Glomerular visceral epithelial cell (primary cell): Measurements from ENCODE around the gene PIAS1.
"Not testable (repeated sequence)": the region's sequence is repeated elsewhere in the genome, so short reads cannot be mapped to it uniquely, and the experiment has no call there.

ENCODE experiments used
- DNase-seq: peaks from one replicate; pipeline ENCODE4 v3.0.0-alpha.2; 2016; ENCODE audit errors: extremely low spot score

The PIAS1 gene

GRCh38 chr15:68114840-68115239 lies 60.7 kb downstream of the PIAS1 start:
- DNase-seq = no peak

- no peak for DNase-seq
These were observed 70.6 kb downstream of the PIAS1 start for GRCh38 chr15:68124700-68125099.

- no peak for DNase-seq
These were observed 72.3 kb downstream of the PIAS1 start for GRCh38 chr15:68126396-68126795.

DNA sequence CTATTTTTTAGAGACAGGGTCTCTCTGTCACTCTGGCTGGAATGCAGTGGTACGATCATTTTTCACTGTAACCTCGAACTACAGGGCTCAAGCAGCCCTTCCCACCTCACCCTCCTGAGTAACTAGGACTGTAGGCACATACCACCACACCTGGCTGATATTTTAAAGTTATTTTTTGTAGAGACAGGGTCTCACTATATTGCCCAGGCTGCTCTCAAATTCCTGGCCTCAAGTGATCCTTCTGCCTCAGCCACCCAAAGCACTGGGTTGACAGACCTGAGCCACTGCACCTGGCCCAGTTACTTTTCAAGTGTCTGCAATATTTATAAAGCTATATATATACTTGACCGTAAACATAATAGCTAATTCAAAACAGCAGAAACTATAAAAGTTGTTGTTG lies 75.0 kb downstream of the PIAS1 start:
- DNase-seq = no peak

DNA sequence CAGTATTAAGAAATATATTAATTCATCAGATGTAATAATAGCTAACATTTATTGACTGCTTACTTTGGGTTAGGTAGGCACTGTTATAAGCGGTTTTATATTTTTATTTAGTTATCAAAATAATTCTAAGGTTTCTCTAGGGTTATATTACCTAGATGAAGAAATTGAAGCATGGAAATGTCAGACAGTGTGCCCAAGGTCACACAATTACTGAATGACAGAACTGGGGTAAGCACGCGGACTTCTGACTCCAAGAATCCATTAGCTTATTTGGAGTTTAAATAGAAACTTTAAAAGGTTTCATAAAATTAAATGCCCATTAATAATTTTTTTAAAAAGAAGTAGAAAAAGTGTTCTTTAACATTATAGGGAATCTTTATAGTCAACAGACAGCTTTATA lies 76.7 kb downstream of the PIAS1 start:
- DNase-seq = no peak

DNA sequence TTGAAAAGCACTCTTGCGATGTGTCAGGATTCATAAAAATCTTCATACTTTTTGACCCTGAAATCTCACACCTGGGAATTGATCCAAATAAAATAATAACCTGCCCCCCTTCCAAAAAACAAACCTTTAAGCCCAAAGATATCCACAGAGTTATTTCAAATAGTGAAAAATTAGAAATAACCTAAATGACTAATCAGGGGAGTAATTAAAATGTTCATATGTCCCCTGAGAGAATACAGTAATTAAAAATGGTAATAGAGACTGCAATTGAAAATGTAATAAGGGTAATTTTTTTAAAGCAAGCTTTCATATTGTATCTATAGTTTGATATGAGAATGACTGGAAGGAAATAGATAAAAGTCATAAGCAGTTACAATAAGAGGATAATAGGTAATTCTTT lies 83.0 kb downstream of the PIAS1 start:
- DNase-seq = no peak

DNA sequence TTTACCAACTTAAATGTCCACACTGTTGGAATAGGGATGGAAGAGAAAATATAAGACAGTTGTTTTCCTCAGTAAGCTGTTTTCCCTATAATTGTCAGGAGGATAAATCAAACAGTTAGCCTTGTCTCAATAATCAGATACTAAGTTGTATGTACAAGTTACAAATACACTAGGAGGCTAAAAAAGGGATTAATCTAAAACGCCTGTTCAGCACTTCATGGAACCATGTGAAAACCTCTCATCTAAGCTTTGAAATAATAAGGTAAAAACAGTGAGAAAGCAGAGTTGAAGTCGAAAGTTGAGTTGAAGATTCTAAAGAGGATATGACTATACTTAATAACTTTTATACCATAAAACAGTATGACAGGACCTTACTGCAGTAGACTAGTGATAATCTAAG lies 89.0 kb downstream of the PIAS1 start:
- no peak for DNase-seq

- DNase-seq = no peak
These were observed 89.7 kb downstream of the PIAS1 start for GRCh38 chr15:68143785-68144184.

GRCh38 chr15:68145706-68146105 lies 91.6 kb downstream of the PIAS1 start:
- DNase-seq = no peak

- no peak for DNase-seq
These were observed 93.9 kb downstream of the PIAS1 start for GRCh38 chr15:68148039-68148438.

- DNase-seq = peak; percentile 19
These were observed 94.9 kb downstream of the PIAS1 start for GRCh38 chr15:68149059-68149458.

- DNase-seq = no peak
These were observed 96.1 kb downstream of the PIAS1 start for GRCh38 chr15:68150187-68150586.

DNA sequence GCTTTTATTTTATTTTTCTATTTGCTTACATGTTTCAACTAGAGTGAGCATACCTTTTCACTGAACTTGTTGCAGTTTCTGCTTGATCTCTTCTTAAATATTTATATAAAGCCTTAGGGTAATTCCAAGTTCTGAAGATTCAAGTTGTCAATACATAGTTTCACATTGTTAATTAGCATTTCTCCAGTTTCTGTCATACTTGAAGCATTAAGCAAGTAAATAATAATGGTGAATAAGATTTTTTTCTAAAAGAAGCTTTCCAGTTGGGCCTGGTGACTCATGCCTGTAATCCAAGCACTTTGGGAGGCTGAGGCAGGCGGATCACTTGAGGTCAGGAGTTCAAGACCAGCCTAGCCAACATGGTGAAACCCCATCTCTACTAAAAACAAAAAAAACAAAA lies 97.2 kb downstream of the PIAS1 start:
- no peak for DNase-seq

DNA sequence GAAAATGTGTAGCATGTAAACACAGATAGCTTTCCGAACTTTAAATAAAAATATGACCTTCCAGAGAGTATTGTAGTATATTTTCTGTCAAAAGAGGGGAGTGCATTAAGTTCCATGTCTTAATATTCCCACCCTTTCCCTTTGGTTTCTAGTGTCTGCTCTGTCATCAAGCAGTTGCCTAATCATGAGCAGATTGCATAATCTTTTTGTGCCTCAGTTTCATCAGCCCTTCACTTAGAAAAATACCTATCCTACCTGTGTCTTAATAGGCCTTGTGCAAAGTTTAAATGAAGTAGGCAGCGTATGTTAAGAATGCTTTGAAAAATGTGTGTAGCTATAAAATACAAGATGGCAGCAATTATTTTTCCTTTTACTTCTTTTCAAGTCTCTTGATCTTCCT lies 98.2 kb downstream of the PIAS1 start:
- no peak for DNase-seq

DNA sequence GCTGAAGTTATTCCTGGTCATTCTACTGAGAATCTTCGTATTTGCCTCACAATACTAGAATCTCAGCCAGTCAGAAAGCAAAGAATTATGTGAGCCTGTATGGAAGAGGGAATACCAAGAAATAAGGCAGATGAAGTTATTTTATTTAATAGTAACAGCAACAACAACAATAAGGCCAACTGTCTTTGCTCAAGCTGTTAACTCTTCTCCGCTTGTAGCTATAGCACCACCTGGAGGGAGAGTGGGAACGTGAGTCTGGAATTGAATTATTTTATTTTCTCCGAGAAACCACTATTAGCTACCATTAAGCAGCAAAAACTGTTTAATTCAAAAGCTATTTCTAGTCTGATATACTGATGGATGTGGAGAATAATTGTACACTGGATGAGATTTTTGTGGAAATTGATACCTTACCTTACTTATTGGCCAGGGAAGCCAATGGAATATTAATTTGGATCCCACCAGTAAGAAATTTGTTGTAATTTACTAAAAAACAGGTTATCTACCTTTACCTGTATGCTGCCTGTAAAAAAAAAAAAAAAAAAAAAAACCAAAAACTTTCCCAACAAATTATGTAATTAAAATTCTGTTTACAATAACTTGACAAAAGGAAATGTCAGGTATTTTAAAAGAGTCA lies 100.9 kb downstream of the PIAS1 start:
- DNase-seq = peak; percentile 52

GRCh38 chr15:68157074-68157473 lies 103.0 kb downstream of the PIAS1 start:
- DNase-seq = no peak

GRCh38 chr15:68158046-68158628 lies 104.0 kb downstream of the PIAS1 start:
- no peak for DNase-seq

DNA sequence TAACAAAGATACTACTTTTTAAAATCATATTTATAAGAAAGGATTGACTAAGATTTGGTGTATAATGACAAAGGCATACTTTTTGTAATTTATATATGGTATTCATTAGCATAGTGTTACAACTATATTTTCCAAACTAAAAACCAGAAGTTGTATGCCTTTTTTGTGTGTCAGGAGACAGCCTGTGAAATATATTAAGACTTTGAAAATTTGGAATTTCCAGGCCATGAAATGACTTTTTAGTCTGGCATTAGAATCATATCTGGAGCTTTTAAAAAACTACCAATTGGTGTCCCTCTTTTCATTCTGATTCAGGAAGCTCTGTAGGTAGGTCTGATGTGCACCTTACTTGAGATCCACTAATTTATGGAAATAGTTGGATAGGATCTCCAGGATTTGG lies 109.1 kb downstream of the PIAS1 start:
- DNase-seq = no peak

GRCh38 chr15:68166847-68167246 lies 112.7 kb downstream of the PIAS1 start:
- DNase-seq = no peak

- DNase-seq = not testable (repeated sequence)
These were observed 117.9 kb downstream of the PIAS1 start for GRCh38 chr15:68172037-68172436.

GRCh38 chr15:68173119-68173518 lies 119.0 kb downstream of the PIAS1 start:
- no peak for DNase-seq

DNA sequence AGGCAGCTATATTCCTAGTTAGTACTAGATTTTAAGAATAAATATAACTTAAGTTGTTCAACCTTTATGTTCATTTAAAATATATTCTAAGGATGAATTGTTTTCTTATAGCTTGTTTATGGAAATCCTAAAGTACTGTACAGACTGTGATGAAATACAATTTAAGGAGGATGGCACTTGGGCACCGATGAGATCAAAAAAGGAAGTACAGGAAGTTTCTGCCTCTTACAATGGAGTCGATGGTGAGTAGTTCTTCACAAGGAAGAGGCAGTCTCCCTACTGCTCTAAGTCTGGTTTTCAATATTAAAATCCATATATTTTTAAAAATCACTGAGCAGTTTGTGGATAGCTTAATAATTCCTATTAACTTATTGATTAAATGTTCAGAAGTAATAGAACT lies 121.4 kb downstream of the PIAS1 start:
- no peak for DNase-seq

DNA sequence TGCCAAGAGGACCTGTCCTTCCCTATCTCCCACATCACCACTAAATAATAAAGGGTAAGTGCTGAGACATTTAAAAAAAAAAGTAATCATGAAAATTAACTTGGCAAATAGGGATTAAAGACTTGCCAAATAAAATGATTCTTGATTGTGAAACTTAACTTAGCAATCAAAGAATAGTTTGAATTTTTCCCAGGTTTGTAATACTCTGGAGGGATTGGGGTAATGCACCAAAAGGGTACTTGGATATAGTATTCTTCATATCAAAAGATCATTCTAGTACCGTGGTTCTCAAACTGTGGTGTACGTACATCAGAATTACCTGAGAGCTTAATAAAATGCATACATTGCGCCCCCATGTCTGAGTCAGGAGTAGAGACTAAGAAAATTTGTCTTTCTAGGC lies 122.5 kb downstream of the PIAS1 start:
- DNase-seq = no peak

DNA sequence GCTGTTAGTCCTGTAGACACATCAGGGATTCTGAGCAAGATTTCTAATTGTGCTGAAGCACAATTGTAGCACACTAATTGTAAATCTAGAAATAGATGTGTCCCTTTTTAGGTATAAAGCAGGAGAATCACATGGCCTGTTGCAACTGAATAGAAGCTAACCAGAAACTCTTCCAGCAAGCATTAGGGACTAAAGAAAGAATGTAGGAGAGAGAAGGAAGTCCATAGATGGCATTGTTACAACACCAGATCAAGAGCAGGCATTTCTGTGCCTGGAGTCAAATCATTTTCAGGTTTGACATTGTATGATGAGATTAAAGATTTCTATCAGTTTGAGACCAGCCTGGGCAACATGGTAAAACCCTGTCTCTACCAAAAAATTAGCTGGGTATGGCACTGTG lies 123.6 kb downstream of the PIAS1 start:
- no peak for DNase-seq
